Measurements from ENCODE around the gene ARFIP1. TPM values are rescaled to one million over a fixed set of nuclear protein-coding genes. Genes with fewer than 3 reads are reported as not detected.

ARFIP1 gene
- total RNA-seq, 3 donors from 2014 or later (not counting 1 experiment from before 2014, with no cell fraction given): 13.7 to 20.6 (median 14.6) TPM

DNA sequence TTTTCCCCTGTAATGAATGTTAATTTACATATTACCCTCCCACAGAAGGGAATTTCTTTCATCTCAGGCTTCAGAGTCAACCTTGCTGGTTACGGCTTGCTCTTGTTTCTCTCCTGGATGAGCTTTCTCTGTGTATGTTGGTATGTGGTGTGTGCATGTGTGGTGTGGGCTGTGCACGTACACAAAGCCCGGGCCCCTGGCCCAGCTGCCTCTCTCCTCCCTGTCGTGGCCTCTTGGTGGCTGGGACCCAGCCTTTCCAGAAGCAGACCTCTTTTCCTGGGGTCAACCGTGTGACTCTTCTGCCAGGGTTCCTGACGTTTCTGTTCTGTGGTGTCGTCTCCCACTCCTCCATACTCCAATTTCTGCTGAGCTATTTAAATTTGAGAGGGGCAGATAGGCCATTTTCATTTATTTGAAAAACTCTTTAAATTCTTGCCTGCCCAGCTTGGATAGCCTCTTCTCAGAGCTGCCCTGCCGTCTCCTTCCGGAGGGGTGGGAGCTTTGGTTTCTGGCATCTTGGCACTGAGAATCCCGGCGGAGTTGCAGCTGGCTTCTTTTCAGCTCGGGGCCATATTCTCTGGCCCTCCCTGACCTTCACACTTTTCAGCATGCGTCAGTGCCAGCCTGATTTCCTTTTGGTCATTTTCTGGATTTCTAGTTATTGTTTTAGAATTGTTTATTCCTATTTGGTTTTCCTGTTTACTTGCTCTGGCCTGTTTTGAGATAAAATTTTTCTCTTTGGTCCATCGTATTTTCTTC is 181.4 kb downstream of the ARFIP1 start:
- Histone ChIP-seq H3K4me1 (ENCODE audit: control insufficient read depth, insufficient read depth, low read length) (peaks cover 20% of the 10 kb centered on the region), H3K27ac (ENCODE audit: low read length) (no peak overlapping the region), H3K4me3 (ENCODE audit: low read length) (no peak overlapping the region), H3K9me3 (ENCODE audit: control insufficient read depth, insufficient read depth, low read length) (no peaks in the 10 kb centered on the region), H3K36me3 (ENCODE audit: control insufficient read depth, insufficient read depth, low read length) (no peaks in the 10 kb centered on the region), H3K27me3 (ENCODE audit: control insufficient read depth, insufficient read depth, low read length) (no peaks in the 10 kb centered on the region)
- H3K27ac Mint-ChIP-seq: no peak overlapping the region
- no peaks in the 10 kb centered on the region for H3K9me3 Mint-ChIP-seq
- WGBS (ENCODE audit: insufficient coverage): 89% methylated on average over 13 of the region's 14 CpGs
- TF ChIP-seq, protein P1, sequence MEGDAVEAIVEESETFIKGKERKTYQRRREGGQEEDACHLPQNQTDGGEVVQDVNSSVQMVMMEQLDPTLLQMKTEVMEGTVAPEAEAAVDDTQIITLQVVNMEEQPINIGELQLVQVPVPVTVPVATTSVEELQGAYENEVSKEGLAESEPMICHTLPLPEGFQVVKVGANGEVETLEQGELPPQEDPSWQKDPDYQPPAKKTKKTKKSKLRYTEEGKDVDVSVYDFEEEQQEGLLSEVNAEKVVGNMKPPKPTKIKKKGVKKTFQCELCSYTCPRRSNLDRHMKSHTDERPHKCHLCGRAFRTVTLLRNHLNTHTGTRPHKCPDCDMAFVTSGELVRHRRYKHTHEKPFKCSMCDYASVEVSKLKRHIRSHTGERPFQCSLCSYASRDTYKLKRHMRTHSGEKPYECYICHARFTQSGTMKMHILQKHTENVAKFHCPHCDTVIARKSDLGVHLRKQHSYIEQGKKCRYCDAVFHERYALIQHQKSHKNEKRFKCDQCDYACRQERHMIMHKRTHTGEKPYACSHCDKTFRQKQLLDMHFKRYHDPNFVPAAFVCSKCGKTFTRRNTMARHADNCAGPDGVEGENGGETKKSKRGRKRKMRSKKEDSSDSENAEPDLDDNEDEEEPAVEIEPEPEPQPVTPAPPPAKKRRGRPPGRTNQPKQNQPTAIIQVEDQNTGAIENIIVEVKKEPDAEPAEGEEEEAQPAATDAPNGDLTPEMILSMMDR (IDR thresholded peaks at IDR 0.05): no peak
- no peaks in the 10 kb centered on the region for H3K27me3 Mint-ChIP-seq (ENCODE audit: low read depth in 2 of 2)
- no peak overlapping the region for H3K4me3 Mint-ChIP-seq
- no peaks in the 10 kb centered on the region for H3K36me3 Mint-ChIP-seq
- intact Hi-C loops (cut with micrococcal nuclease): no loop called here
- DNase-seq (no peak), ATAC-seq (no peak)
- H3K4me1 Mint-ChIP-seq: peaks cover 26 to 33% of the 10 kb centered on the region in 2 donors

DNA sequence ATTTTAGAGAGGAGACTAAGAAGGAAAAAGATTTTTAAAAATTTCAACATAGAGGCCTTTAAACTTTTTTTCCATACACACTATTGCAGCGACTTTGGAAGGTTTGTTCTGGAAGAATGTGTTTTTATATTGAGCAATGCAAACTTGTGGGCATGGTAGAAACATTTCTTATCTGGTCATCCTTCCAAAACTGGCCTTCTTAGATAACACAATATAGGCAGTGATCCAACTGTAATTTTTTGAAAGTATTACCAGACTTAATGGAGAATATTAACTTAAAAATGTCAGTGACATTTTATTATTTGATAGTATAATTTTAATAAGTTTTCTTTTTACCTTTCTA is 182.0 kb downstream of the ARFIP1 start:
- no peaks in the 10 kb centered on the region for H3K27me3 ChIP-seq (ENCODE audit: control insufficient read depth, insufficient read depth, low read length)
- DNase-seq (no peak), ATAC-seq (no peak)
- H3K4me1 ChIP-seq (ENCODE audit: control insufficient read depth, insufficient read depth, low read length): peaks cover 14% of the 10 kb centered on the region
- H3K27ac ChIP-seq (ENCODE audit: low read length): no peak overlapping the region
- Mint-ChIP-seq H3K9me3 (no peaks in the 10 kb centered on the region), H3K27ac (no peak overlapping the region), H3K36me3 (no peaks in the 10 kb centered on the region), H3K27me3 (ENCODE audit: low read depth in 2 of 2) (no peaks in the 10 kb centered on the region), H3K4me1 (peaks cover 23 to 27% of the 10 kb centered on the region in 2 donors), H3K4me3 (no peak overlapping the region)
- TF ChIP-seq, protein P1 (IDR thresholded peaks at IDR 0.05): no peak
- intact Hi-C loops (cut with micrococcal nuclease): no loop called here
- H3K4me3 ChIP-seq (ENCODE audit: low read length): no peak overlapping the region
- no peaks in the 10 kb centered on the region for H3K36me3 ChIP-seq (ENCODE audit: control insufficient read depth, insufficient read depth, low read length)
- no peaks in the 10 kb centered on the region for H3K9me3 ChIP-seq (ENCODE audit: control insufficient read depth, insufficient read depth, low read length)
- no CpG with 5 or more reads among the region's 1 CpG for WGBS (ENCODE audit: insufficient coverage)

Other genes starting within 250 kb of the ARFIP1 start
- 100 to 1,000 TPM; 172 to 202 (median 175) TPM for gene FBXW7, start 243.9 kb upstream of the ARFIP1 start, total RNA-seq
- gene TMEM154, start 100.0 kb upstream of the ARFIP1 start, total RNA-seq: 10 to 100 TPM in 2 of 3 donors, 1 to 10 TPM in 1; 9.8 to 45.4 (median 10.5) TPM
- gene TIGD4, start 224 bp upstream of the ARFIP1 start, total RNA-seq: not detected
- gene FHDC1, start 156.4 kb downstream of the ARFIP1 start, total RNA-seq: under 1 TPM; 0.10 to 0.23 (median 0.16) TPM

Data from natural killer cell (primary cell).